Activated CD8-positive, alpha-beta memory T cell treated with anti-CD3 and anti-CD28 coated beads, Interleukin-2, amount 50 U/mL, for 24 hours (primary cell): ENCODE measurements around the gene METTL25.

Experiments used
- DNase-seq: peaks from one replicate; pipeline ENCODE4 v3.0.0-alpha.2; 2020; ENCODE audit errors: extremely low read depth

Gene METTL25

DNA sequence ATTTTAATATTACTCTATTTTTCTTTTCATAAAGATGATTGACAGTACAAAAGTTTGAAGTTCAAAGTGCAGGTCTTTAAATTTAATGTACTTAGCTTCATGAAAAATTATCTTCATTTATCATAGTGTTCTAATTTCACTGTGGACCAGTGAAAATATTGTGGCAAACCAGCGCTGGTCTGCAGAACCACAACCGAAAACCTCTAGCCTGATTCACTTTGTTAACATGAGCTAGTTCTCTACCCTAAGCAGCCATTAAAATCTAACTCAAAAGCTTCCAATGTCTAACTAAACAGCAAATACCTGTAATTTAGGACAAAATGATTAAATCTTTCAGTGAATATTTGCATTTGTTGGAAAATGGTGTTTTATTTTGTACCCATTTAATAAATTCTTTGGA is 167.3 kb downstream of the METTL25 start:
- no peak for DNase-seq

DNA sequence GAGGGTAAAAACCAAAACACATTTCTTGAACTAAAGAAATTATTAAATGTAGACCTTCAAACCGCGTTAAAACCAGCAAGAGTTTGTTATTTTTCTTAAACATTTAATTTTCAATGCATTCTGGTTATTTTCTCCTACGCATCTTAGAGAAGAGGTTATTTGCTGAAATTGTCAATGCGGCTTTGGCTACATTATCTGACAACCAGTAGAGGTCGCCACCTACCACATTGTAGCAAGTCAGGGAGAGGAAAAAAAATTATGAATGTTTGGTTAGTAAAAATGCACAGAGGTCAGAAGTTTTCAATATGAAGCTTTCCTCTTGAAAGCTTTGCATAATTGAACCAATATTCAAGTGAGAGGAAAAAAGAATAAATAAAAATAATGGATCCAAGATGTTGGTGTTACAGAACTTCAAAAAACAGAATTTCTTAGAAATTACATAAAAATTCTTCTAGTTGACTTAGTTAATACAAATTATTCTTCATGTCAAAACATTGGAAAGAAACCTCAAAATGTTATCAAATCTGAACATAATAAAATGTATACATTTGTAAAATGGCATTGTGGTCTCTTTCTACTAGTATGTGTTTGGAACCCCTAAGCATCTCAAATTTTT is 168.9 kb downstream of the METTL25 start:
- no peak for DNase-seq
